GM19324 (cell line): ENCODE results near the gene C1orf21.
"Not testable (repeated sequence)": the region's sequence is repeated elsewhere in the genome, so short reads cannot be mapped to it uniquely, and the experiment has no call there.

Experiments used
- ATAC-seq: cut with Tn5 transposase; IDR thresholded peaks from one replicate; pipeline ENCODE4 v1.9.1; 2021; ENCODE audit warnings: mild to moderate bottlenecking, moderate library complexity; ENCODE audit not compliant: unreplicated experiment, low FRiP score

The C1orf21 gene, protein sequence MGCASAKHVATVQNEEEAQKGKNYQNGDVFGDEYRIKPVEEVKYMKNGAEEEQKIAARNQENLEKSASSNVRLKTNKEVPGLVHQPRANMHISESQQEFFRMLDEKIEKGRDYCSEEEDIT

DNA sequence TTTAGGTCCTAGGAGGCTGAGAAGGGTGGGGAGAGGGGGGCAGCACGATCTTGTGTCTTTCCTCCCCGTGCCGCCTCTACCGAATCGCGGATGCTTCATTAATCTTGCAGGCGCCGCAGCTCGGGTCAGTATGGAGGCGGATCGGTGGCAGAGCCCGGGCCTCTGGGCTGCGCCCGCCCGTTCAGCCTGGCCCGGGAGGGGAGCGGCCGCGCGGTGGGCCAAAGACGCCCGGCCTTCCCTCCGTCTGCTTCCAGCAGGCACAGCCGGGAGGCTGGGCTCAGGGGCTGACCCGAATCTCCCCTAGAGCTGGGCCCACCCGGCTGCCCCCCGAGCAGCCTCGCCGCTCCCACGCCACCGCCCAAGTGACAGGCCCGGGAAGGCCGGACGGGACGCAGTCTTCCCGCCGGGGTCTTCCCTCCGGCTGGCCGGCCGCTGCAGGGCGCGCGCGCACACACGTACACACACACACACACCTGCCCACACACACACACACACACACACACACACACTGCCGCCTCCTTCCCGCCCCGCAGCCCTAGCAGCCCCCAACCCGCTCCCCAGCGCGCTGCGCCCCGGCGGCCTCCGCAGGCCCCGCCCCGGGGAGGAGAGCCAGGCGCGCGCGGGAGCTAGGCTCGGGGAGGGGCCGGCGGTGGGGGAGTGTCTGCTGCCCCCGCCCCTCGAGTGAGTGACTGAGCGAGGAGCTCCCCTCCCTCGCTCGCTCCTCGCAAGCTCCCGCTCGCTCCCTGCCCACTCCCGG, at the start of gene C1orf21:
Gene C1orf21 (plus strand): TSS at position 718 of the 757 bp plus-strand sequence. CDS start 90,481 bp downstream, outside the sequence.
- ATAC-seq: peak; percentile 71

DNA sequence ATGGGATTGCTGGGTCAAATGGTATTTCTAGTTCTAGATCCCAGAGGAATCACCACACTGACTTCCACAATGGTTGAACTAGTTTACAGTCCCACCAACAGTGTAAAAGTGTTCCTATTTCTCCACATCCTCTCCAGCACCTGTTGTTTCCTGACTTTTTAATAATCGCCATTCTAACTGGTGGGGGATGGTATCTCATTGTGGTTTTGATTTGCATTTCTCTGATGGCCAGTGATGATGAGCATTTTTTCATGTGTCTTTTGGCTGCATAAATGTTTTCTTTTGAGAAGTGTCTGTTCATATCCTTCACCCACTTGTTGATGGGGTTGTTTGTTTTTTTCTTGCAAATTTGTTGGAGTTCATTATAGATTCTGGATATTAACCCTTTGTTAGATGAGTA, 49.0 kb upstream of the C1orf21 start:
- not testable (repeated sequence) for ATAC-seq

DNA sequence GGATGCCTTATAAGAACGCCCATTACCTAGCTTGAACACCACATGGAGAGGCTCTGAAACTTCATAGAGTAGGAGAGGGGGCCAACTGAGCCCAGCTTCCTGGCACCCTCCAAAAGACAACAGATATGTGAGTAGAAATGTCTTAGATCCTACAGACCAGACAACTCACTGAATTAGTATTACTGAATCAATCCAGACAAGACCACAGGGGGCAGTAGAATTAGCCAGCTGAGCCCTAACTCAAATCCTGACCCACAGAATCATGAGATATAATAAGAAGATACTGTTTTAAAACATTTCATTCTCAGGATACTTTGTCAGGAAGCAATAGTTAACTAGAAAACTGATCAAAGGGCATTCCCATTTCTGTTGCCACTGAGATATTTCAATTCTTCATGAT, 45.8 kb upstream of the C1orf21 start:
- no peak for ATAC-seq

DNA sequence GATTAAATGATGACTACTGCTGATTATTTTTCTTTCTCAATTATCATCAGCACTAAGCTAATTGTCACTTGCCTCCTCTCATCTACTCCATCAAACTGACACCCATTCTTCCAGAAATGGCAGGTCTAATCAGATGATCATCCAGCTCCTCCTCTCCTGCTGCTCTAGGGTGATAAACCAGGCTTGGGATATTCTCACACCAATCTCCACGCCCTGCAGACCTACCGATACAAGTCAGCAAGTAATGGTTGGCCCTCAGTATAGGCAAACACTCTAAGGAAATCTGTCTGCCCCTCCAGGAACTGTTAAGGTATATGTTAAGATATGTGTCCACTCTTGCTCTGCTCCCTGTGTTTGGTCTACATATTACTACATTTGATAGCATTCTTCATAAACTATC, 36.3 kb upstream of the C1orf21 start:
- ATAC-seq: no peak

DNA sequence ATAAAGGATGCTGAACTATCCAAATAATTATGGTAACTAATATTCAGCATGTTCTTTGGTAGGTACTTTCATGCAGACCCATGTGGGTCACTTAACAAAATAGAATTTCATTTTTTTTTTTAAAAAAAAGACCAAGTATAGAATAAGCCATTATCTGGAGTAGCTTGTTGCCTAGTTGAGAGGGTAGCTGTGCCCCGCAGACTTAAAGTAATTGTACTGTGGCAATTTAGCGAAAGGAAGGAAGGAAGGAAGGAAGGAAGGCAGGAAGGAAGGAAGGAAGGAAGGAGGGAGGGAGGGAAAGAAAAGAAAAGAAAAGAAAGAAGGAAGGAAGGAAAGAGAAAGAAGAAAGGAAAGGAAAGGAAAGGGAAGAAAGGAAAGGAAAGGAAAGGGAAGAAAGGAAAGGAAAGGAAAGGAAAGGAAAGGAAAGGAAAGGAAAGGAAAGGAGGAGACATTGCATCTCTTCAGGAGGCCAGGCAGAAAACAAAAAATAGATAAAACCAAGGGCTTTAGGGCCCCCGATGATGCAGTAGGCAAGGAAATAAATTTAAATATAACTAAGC, 35.3 kb upstream of the C1orf21 start:
- ATAC-seq: no peak

DNA sequence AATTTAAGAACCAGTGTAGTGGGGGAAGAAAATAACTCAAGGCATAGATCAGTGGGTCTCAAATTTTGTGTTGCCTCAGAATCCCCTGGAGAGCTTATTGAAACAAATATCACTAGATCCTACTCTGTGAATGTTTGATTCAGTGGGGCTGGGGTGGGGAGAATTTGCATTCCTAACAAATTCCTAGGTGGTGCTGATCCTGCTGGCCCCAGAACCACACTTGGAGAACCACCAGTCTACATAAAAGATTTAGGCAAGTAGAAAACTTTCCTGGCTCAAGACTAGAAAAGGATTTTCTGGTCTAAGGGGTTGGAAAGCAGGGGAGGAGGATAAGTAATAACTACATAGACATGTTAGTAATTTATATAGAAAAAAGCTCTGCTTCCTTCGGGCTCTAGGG, 34.1 kb upstream of the C1orf21 start:
- ATAC-seq: no peak

DNA sequence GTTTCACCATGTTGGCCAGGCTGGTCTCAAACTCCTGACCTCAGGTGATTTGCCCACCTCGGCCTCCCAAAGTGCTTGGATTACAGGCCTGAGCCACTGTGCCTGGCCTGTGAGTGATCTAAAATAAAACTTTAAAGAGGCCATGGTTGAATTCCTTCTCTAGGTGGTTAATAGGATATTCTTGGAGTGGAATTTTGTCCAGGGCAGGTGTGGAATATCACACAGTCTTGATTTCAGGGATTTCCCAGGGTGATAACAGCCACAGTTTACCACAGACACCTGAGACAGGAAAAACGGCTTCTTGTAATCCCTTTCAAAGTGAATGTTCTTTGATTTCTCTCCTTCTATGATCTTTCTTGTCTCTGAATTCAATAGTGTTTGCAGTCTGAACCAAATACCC, 32.1 kb upstream of the C1orf21 start:
- ATAC-seq: no peak

DNA sequence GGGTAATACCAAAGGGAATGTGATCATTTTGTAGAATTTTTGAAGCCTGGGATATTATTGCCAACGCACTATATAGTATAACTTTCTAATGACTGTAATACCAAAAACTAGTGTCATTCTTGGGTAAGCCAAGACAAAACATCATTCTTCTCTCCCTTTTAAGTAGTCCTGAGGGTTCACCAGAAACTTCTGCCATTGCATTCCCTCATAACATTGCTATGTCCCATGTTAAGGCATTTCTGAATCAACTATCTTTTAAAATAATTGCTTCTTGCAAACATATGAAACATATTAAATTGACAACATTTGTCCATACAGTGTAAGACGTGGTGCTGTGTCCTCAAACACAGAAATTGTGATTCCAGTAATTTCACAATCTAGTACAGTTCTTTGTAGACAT, 29.9 kb upstream of the C1orf21 start:
- no peak for ATAC-seq

DNA sequence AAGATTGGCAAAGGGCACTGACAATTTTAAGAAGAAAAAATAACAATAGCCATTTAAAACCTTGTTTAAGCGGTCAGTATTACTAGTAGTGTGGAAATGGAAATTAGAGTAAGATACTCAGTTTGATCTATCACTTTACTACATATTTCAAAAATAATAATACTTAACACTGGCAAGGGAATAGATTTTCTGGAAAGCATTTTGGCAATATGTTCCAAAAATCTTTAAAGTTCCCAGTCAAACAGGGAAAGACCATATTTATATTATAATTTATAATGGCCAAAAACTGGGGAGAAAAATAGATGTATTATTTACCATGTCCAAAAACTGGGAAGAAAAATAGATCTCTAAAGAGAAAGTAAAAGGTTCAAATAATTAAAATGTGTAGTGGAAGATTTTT, 28.6 kb upstream of the C1orf21 start:
- ATAC-seq: no peak

DNA sequence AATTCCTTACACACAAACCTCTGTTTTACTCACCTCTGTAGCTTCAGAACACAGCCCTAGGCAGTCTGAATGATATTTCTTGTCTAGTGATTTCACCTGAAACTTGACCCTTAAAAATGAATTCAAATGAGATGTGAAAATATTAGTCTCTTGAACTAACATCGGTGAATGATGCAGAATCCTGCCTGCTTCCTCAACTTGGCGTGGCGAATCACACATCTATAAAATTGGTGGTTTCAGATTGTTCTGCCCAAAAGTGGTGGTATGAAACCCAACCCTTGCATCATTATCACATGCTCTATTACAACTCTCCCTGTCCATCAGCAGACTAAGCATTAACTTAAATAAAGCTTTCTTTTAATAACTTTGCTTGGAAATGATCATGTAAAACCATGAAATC, 26.9 kb upstream of the C1orf21 start:
- no peak for ATAC-seq

DNA sequence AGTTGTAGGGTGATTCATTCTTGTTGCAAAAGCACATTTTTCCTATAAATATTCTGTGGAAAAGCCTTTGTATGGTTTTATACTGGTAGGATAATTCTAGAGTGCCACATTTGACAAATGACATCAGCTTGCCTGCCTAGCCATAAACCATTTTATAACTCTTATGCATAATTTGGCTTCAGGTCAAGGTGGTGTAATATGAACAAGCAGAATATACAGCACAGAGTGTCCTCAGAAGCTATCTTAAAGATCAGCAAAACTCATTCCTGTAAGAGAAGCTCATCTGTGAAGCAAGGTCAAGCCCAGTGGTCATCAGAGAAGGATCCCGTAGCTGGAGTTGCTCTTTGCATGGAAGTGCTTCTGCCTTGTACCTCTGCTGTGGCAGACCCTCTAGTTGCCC, 24.0 kb upstream of the C1orf21 start:
- no peak for ATAC-seq

DNA sequence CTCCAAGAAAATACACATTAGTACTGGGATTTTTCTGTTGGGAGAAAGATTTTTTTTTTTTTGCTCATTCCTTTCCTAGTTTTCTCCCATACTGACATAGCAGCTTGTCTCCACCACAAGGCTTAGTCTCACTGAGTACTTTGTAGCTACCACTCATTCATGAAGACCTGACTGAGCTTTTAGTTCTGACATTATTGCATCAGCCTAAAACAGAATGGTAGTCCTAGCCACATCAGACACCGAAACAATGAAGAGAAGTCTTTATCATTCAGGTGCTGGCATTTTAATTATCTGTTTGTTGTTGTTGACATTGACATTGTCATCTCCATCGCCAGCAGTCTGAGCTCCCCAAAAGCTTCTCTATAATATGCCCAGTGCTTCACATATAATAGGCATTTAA, 21.1 kb upstream of the C1orf21 start:
- no peak for ATAC-seq

DNA sequence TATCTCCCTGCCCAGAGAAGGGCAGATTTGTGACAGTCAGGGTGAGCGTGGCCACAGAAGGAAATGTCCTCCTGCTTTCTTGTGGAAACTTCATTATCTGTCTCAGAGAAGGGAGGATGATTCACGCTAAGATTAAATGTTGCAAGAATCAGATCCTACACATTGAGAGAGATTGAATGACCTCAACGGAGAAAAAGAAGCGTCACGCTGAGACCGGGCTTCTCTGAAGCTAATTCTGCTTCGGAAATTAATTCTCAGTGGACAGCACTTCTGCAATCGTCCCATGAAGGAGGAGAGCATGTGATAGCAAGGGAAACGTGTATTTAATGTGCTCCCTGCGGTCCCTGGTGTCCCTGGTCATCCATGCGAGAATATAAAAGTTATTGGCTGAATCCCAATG, 19.8 kb upstream of the C1orf21 start:
- ATAC-seq: no peak

DNA sequence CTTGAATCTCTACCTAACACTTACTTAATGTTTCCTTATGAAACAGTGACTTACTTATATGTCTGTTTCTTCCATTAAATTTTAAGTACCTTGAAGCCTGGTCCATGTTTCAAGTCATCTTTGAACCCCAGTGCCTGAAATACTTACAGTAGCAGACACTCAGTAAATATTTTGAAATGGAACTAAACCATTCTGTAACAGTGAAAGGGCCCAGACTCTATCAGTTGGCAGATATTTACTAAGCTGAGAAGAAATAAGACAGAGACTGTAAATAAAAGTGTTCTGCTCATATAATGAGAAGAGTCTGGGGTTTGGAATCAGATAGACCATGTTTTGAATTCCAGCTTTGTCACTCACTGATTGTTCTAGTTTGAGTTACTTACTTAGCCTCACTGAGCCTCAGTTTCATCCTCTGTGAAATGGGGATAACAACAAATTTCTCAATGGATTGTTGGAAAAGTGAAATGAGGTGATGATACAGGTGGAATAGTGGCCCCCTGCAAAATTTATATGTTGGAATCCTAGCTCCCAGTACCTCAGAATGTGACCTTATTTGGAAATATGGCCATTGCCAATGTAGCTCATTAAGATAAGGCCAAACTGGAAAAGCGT, 19.3 kb upstream of the C1orf21 start:
- no peak for ATAC-seq

DNA sequence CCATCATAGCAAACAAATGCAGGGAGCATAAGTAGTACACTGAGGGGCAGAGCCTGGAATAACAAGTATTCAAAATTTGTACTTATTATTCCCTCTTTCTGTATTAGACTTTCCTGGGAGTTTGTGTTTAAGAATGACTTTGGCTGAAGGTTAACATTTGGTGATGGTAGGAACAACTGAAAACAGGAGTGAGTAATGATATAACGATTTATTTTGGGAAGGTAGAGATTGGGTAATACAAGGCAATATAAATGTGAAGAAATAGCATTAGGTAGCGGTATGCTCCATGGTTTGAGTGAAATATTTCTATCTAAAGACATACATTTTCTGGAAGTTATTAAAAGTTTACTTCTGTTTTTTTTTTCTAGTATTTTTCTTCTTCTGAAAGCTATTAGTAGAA, 18.5 kb upstream of the C1orf21 start:
- ATAC-seq: no peak

DNA sequence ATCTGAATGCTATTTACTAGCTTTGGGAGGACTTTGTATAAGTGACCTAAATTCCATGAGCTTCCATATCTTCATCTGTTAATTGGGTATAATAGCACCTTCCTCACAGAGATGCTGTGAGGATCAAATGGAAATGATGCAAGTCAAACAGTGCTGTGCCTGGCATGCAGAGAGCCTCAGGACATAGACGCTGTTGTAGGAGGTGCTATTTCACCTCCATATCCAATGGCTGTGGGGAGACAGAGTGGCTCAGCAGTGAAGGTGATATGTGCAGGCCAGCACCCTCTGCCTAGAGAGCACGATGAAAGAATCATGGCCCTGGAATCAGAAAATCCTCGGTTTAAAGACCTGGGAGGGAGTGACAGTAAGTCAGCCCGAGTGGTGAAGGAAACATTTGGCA, 16.0 kb upstream of the C1orf21 start:
- ATAC-seq: no peak

DNA sequence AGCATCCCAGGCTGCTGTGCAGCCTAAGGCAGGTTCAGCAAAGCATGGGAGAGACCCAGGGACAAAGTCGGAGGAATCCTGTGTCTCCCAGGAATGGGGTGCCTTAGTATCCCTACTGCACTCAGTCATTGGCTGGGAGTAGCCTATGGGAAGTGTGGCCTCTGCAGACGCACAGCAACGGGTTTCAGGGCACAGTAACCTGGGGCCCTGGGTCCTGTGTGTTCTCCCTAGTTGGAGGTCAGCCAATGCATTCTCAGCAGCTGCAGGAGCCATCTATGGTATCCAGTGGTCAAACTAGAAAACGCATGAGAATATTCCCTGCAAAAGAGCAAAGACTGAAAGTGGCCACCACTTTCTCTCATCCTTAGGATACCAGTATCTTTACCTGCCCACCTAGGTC, 13.7 kb upstream of the C1orf21 start:
- ATAC-seq: no peak

DNA sequence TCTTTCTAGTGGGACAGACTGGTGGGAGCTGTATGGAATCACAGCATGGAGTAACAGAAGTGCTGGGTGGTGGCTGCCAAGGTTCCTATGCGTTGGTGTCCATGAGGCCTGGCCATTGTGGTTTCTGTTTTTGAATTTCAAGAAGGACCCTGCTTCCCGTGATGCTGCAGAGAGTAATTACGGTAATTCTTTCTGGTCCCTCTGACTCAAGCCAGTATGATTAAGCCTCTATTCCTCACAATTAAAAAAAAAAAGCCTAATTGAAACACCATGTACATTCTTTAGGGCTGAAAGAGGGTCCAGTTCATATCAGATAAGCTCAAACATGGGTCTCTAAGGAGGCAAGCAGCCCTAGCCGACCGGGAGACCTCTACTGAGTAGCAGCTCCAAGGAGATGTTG, 10.5 kb upstream of the C1orf21 start:
- ATAC-seq: no peak

DNA sequence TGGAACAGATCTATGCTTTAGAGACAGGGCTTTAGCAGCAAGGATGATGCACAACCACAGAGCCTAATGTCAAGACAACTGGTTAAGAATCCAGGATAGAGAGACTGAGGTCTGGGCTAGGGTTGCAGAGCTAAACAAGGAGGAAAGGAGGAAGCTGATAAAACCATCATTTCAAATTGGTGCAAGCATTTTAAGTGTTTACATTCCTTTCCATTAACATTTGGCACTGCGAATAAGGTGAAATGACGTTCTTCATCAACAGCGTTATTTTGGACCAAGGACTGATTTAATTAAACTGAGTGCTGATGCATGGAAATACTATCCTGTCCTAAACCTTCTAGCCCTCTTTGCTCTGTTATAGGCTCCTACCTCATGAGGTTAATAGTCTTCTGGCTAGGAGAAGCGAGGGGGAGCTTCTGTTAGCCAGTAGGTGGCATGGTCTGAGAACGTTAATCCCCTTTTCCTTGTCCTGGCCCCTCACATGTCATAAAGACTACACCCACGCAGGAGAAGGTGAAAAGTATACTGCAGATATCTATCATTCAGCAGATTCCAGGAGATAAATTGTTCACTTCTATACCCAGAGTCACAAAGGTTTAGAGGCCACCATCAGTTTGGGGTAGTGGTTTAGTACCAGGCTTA, 7.6 kb upstream of the C1orf21 start:
- no peak for ATAC-seq

DNA sequence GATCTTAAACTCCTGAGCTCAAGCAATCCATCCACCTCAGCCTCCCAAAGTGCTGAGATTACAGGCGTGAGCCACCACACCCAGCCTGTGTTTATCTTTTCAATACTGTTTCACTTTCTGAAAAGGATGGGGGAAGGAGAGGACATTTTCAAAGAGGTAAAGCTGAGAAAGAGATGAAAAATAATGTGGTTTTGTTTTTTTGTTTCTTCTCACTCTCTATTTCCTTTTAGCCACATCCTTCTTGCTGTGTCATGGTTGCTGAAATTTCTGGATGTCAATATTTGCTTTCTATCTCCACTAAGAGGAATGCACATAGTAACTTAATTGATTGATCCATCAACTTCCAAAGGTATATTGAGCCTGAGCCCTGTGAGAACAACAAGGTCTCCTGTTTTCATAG, 6.4 kb upstream of the C1orf21 start:
- no peak for ATAC-seq

DNA sequence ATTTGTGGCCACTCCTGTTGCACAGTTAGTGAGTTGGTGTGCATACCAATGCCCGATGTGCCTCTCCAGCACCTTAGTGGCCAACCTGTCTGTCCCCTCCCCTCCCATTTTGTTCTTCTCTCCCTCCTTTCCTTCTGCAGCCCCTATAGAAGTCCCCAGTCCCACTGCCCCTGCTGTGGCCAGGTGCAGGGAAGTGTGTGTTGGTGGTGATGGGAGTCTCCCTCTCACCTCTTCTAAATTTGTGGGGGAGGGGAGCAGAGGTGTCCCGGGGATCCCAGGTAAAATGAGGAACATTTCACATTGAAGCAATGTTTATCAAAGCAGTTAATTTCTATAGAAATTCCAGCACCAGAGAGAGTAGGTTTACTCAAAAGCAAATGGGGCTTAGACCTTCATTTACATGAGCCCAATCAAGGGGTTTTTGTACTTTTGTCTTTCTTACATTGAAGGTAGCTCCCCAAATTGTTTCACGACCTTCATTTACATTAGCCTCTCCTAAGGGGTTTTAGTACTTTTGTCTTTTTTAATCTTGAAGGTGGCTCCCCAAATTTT, 3.0 kb upstream of the C1orf21 start:
- ATAC-seq: no peak
